Measurements from ENCODE around the gene ZSWIM5. TPM values are rescaled to one million over a fixed set of nuclear protein-coding genes. Genes with fewer than 3 reads are reported as not detected.

ZSWIM5 gene
- total and polyA plus RNA-seq, 9 of the 15 experiments (the other 6 are each of a cell fraction or from before 2014, with no cell fraction given): under 0.01 to 0.07 (median 0.03) TPM; not detected in 3

DNA sequence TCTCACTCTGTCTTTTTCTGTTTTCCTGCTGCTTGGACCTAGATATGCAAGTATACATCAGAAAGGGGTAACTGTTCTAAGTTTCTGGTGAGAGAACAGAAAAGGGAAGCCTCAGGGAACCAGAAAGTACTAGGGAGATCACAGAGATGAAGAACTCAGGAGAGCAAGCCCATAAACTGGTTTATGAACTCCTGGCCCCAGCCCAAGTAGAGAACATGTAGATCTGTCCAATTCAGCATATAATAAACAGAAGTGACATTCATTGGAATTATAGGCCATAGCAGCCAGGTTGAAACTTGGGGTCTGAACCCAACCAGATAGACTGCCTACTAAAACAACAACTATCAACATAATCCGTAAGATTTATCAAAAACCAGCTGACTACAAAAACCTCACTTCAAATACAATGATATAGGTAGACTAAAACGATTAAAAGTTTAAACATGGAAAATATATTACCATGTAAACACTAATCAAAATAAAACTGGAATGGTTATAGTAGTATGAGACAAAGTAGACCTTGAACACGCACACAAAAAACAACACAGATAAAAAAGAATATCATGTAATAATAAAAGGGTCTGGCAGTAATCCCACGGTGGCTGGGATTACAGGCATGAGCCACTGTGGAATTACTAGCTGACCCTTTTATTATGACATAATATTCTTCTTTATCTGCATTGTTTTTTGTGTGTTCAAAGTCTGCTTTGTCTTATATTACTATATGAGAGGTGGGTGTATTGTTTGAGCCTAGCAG is 65.0 kb downstream of the ZSWIM5 start (continued):
- TF ChIP-seq TCF7L2 (IDR thresholded peaks at IDR 0.05; ENCODE audit: low read depth, low read length) (no peak), ASH1L (IDR thresholded peaks at IDR 0.05; ENCODE audit: borderline replicate concordance, low read depth, partially characterized antibody) (no peak), HIVEP1 (CRISPR knock-in tag; IDR thresholded peaks at IDR 0.05) (no peak), DPF2 (IDR thresholded peaks at IDR 0.05) (no peak)

DNA sequence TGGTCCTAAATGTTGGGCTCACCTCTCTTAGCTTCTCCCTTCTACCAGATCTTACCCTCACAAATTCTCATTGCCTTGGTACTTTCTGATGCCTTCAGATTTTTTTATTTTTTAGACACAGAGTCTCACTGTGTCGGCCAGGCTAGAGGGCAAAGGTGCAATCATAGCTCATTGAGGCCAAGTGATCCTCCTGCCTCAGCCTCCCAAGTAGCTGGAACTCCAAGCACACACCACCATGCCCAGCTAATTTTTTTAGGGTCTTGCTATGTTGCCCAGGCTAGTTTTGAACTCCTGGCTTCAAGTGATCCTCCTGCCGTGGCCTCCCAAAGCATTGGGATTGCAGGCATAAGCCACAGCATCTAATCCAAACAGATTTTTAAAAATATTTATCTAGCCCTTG is 69.4 kb downstream of the ZSWIM5 start:
- H3K79me2 ChIP-seq (ENCODE audit: control insufficient read depth, insufficient read depth, low read length): no peaks in the 10 kb centered on the region
- TF ChIP-seq MTF1 (CRISPR knock-in tag; IDR thresholded peaks at IDR 0.05; ENCODE audit: borderline replicate concordance) (no peak), TAF9B (IDR thresholded peaks at IDR 0.05; ENCODE audit: partially characterized antibody) (no peak), BACH1 (tag; IDR thresholded peaks at IDR 0.05) (no peak), SMC3 (conservative IDR thresholded peaks at IDR 0.05; ENCODE audit: insufficient read depth, low read depth, low read length) (no peak), PTRF (tag; IDR thresholded peaks at IDR 0.05) (no peak), PYGO2 (tag; IDR thresholded peaks at IDR 0.05) (no peak), ETV6 (IDR thresholded peaks at IDR 0.05; ENCODE audit: borderline replicate concordance in 1 of 2, low read depth in 2 of 2, low read length in 1 of 2) (no peak), ETV6 (CRISPR knock-in tag; IDR thresholded peaks at IDR 0.05; ENCODE audit: borderline replicate concordance) (no peak), KAT8 (IDR thresholded peaks at IDR 0.05; ENCODE audit: low read depth) (no peak), CREM (IDR thresholded peaks at IDR 0.05; ENCODE audit: low read depth) (no peak)
- intact Hi-C loops (cut with micrococcal nuclease) (no loop called here), in situ Hi-C loops (cut with MboI) (no loop called here)
- no peak overlapping the region for H3K4me2 ChIP-seq (ENCODE audit: insufficient read depth, low read length)
- H3K9me3 ChIP-seq (replicated peaks; ENCODE audit: control insufficient read depth, insufficient read depth, low read depth, low read length): no peaks in the 10 kb centered on the region
- DNase-seq (ENCODE audit: extremely low read depth in 1 of 4, low spot score in 3 of 4) (no peak), ATAC-seq (no peak), FAIRE-seq (no peak)
- no peak overlapping the region for H3K27ac ChIP-seq (ENCODE audit: extremely low read depth, low read depth, low read length)
- ChIA-PET CTCF (ENCODE audit: low intra/inter-chr PET ratio) (no interaction called here), POLR2A (no interaction called here)
- no peaks in the 10 kb centered on the region for H4K20me1 ChIP-seq (replicated peaks; ENCODE audit: control insufficient read depth, insufficient read depth, low read length)
- H3K4me3 ChIP-seq: no peak overlapping the region
- H2AFZ ChIP-seq (ENCODE audit: low read depth, low read length): no peak overlapping the region
- H3K27me3 ChIP-seq (ENCODE audit: control insufficient read depth in 2 of 2, insufficient read depth in 2 of 2, low read length in 2 of 2): peaks cover 5 to 11% of the 10 kb centered on the region in 2 experiments
- no peaks in the 10 kb centered on the region for H3K36me3 ChIP-seq (ENCODE audit: control insufficient read depth, insufficient read depth, low read length)
- no peaks in the 10 kb centered on the region for H3K9me1 ChIP-seq (ENCODE audit: control insufficient read depth, insufficient read depth, low read length)
- H3K4me1 ChIP-seq (replicated peaks in 1 of 2; ENCODE audit: control insufficient read depth in 2 of 2, insufficient read depth in 2 of 2, low read length in 2 of 2): no peaks in the 10 kb centered on the region
- no TSS peak for BruUV-seq (replicated peaks)
- 0% methylated on average over 2 of the region's 2 CpGs for WGBS (ENCODE audit: insufficient coverage, low coverage, missing lambda C conversion rate)
- no peak overlapping the region for H3K9ac ChIP-seq (ENCODE audit: insufficient read depth in 1 of 2, low read depth in 2 of 2, low read length in 2 of 2)
